Neuronal stem cell (in vitro differentiated cells): ENCODE results near the gene VTCN1.

Source experiments
- DNase-seq: peaks from one replicate; pipeline ENCODE4 v3.0.0-alpha.2; 2013; ENCODE audit warnings: low spot score
- H2AFZ ChIP-seq: one replicate; pipeline ENCODE4 v1.6.1; 2013; ENCODE audit warnings: mild to moderate bottlenecking, low read length, inconsistent platforms
- H2AK5ac ChIP-seq: 2 replicates; pipeline ENCODE4 v1.6.1; 2013; ENCODE audit warnings: low read depth, mild to moderate bottlenecking, inconsistent platforms, low read length, moderate library complexity, mixed read lengths
- H2BK120ac ChIP-seq: 2 replicates; pipeline ENCODE4 v1.6.1; 2013; ENCODE audit warnings: low read depth, mild to moderate bottlenecking, inconsistent platforms, low read length, moderate library complexity, mixed read lengths
- H2BK12ac ChIP-seq: one replicate; pipeline ENCODE4 v1.6.1; 2013; ENCODE audit warnings: low read length, inconsistent platforms
- H2BK15ac ChIP-seq: 2 replicates; pipeline ENCODE4 v1.6.1; 2013; ENCODE audit warnings: mild to moderate bottlenecking, low read length, inconsistent platforms, mixed read lengths
- H2BK5ac ChIP-seq: one replicate; pipeline ENCODE4 v1.6.1; 2013; ENCODE audit warnings: inconsistent platforms, mild to moderate bottlenecking, low read length, moderate library complexity
- H3K14ac ChIP-seq: one replicate; pipeline ENCODE4 v1.6.1; 2013; ENCODE audit warnings: low read length, inconsistent platforms
- H3K18ac ChIP-seq: 2 replicates; pipeline ENCODE4 v1.6.1; 2013; ENCODE audit warnings: low read length, inconsistent platforms
- H3K23ac ChIP-seq: 2 replicates; pipeline ENCODE4 v1.6.1; 2013; ENCODE audit warnings: low read depth, mild to moderate bottlenecking, mixed read lengths, low read length, inconsistent platforms; ENCODE audit not compliant: poor library complexity
- H3K27ac ChIP-seq: replicated peaks from 3 replicates; pipeline ENCODE4 v1.5.1; 2013; ENCODE audit warnings: low read length, inconsistent platforms
- H3K27me3 ChIP-seq, 3 experiments: 2 replicates each; pipeline ENCODE4 v1.6.1; 2013; ENCODE audit warnings: low read length in 3 of 3, mild to moderate bottlenecking in 2 of 3, inconsistent platforms in 1 of 3, low read depth in 1 of 3, mixed read lengths in 1 of 3, moderate library complexity in 1 of 3; ENCODE audit not compliant: control insufficient read depth in 3 of 3, insufficient read depth in 3 of 3
- H3K36me3 ChIP-seq, 2 donors: replicated peaks in 1 of 2; 2 replicates each; pipeline ENCODE4 v1.6.1; 2013; ENCODE audit warnings: low read length in 2 of 2; ENCODE audit not compliant: control insufficient read depth in 2 of 2, insufficient read depth in 2 of 2
- H3K4ac ChIP-seq: 2 replicates; pipeline ENCODE4 v1.6.1; 2013; ENCODE audit warnings: inconsistent platforms, mild to moderate bottlenecking, low read length, moderate library complexity
- H3K4me1 ChIP-seq, 2 donors: 1 replicate in 1 of 2; 2 replicates in 1 of 2; pipeline ENCODE4 v1.6.1; 2013; ENCODE audit warnings: low read length in 2 of 2, low read depth in 1 of 2; ENCODE audit not compliant: control insufficient read depth in 2 of 2, insufficient read depth in 1 of 2
- H3K4me2 ChIP-seq: one replicate; pipeline ENCODE4 v1.6.1; 2013; ENCODE audit warnings: mild to moderate bottlenecking, low read length, inconsistent platforms; ENCODE audit not compliant: insufficient read depth, poor library complexity, severe bottlenecking
- H3K4me3 ChIP-seq, 2 donors: 2 replicates each; pipeline ENCODE4 v1.5.1; 2013; ENCODE audit warnings: low read length in 2 of 2, mild to moderate bottlenecking in 2 of 2, inconsistent platforms in 1 of 2, moderate library complexity in 1 of 2
- H3K79me1 ChIP-seq: one replicate; pipeline ENCODE4 v1.6.1; 2013; ENCODE audit warnings: low read depth, mild to moderate bottlenecking, inconsistent platforms, low read length, moderate library complexity
- H3K9ac ChIP-seq: one replicate; pipeline ENCODE4 v1.6.1; 2013; ENCODE audit warnings: mild to moderate bottlenecking, low read depth, low read length, inconsistent platforms; ENCODE audit not compliant: poor library complexity
- H3K9me3 ChIP-seq, 2 donors: replicated peaks in 1 of 2; 2 replicates each; pipeline versions ENCODE3 to v1.6.1; 2013; ENCODE audit warnings: low read length in 2 of 2, mild to moderate bottlenecking in 2 of 2, inconsistent platforms in 1 of 2, low read depth in 1 of 2, mixed read lengths in 1 of 2, moderate library complexity in 1 of 2; ENCODE audit not compliant: control insufficient read depth in 2 of 2, insufficient read depth in 1 of 2
- H4K8ac ChIP-seq: one replicate; pipeline ENCODE4 v1.6.1; 2013; ENCODE audit warnings: low read depth, mild to moderate bottlenecking, inconsistent platforms, low read length, moderate library complexity
- H4K91ac ChIP-seq: one replicate; pipeline ENCODE4 v1.6.1; 2013; ENCODE audit warnings: low read length, low read depth, mild to moderate bottlenecking, inconsistent platforms; ENCODE audit not compliant: poor library complexity
- WGBS, 2 donors: extraction: QIAGEN DNeasy Blood & Tissue Kit; methylation state at CpG; one replicate each; pipeline ENCODE4 v1.1.7; 2013; ENCODE audit warnings: missing lambda C conversion rate in 2 of 2, mixed read lengths in 1 of 2; ENCODE audit not compliant: insufficient read length in 2 of 2, insufficient replicate concordance in 1 of 2; ENCODE audit errors: extremely low coverage in 2 of 2; 5-methylcytosine and 5-hydroxymethylcytosine counted together

The VTCN1 gene

DNA sequence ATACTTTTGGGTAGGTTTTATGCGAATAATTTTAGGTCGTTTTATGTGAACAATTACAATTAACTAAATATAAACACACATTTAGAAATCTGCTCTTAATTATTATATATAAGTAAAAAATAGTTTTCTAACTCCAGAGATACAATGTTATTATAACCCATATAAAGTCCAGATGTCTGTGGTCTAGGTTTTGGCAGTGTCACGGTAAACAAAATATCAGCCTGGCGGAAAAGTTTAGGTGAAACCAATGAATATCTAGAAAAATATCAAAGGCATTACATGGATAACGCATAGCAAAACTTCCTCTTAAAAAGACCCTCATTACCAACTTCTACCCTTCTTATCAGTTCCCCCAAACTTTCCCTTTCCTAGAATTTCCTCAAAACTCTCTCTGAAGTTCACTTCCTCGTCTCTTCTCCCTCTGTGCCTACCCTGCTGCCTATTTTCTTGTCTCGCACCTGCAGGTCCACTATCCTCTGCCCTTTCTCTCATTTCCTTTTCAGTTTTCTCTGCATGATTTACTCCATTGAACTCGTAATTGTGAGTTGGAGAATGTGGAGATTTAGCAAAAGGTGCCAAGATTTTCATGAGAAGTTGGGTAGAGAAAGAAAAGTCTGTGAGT is 21.8 kb downstream of the VTCN1 start:
- no CpG with 5 or more reads among the region's 8 CpGs for WGBS, 2 donors
- H3K27me3 ChIP-seq, result no peaks in the 10 kb centered on the region

DNA sequence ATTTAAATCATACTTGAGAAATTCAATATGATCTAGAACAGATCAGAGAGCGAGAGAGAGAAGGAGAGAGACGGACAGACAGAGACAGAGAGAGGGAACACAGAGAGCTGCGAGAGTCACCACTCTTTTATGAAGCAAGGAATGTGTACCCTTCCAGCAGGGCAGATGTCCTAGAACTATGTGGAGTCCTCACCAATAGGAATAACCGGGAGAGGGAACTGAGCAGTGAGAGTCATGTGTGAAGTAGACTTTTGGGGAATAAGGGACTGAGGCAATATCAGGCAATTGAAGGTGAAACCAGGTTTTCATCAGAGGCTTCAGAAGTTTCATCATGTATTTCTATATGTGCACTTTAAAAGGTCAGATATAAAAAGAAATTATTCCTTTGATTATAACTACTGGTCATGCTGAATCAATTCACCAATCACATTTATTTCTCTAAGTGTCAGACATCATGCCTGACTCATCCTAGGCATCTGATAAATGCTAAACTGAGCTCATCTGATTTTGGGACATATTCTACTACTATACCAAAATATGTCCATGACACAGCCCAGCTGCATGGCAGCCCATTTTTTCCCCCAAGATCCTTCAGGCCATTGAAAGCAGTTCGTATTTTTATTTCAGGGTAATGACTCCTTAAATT is 22.4 kb downstream of the VTCN1 start:
- no peak overlapping the region for H3K4ac ChIP-seq
- no peak overlapping the region for H3K9ac ChIP-seq
- no peak overlapping the region for H2AK5ac ChIP-seq
- H3K9me3 ChIP-seq, result peaks cover 5% of the 10 kb centered on the region in 2 donors
- H3K14ac ChIP-seq, result no peak overlapping the region
- H4K91ac ChIP-seq, result no peak overlapping the region
- H3K18ac ChIP-seq, result no peak overlapping the region
- no peak overlapping the region for H2BK120ac ChIP-seq
- no peak overlapping the region for H2BK15ac ChIP-seq
- H2BK12ac ChIP-seq, result no peak overlapping the region
- H2BK5ac ChIP-seq, result no peak overlapping the region
- H3K79me1 ChIP-seq, result no peaks in the 10 kb centered on the region
- no peak overlapping the region for H2AFZ ChIP-seq
- WGBS, 2 donors, result no CpG with 5 or more reads among the region's 5 CpGs
- H3K4me3 ChIP-seq, result no peak overlapping the region
- H3K4me1 ChIP-seq, result peaks cover 4 to 10% of the 10 kb centered on the region in 2 donors
- H4K8ac ChIP-seq, result no peak overlapping the region
- H3K23ac ChIP-seq, result no peak overlapping the region
- H3K27me3 ChIP-seq, result no peaks in the 10 kb centered on the region
- H3K4me2 ChIP-seq, result no peak overlapping the region
- no peak for DNase-seq
- H3K36me3 ChIP-seq, result no peaks in the 10 kb centered on the region
- H3K27ac ChIP-seq, result no peak overlapping the region

More for the DNA sequence above, 21.8 kb downstream of the VTCN1 start:
- Histone ChIP-seq H4K8ac (no peak overlapping the region), H2AK5ac (no peak overlapping the region), H4K91ac (no peak overlapping the region), H2AFZ (peak overlapping the region; percentile 65), H3K4me3 (no peak overlapping the region), H3K27ac (peak overlapping the region; percentile 71), H3K9ac (no peak overlapping the region), H2BK15ac (no peak overlapping the region), H3K36me3 (no peaks in the 10 kb centered on the region), H3K9me3 (peaks cover 5% of the 10 kb centered on the region in 2 donors), H3K23ac (no peak overlapping the region), H3K79me1 (no peaks in the 10 kb centered on the region), H2BK5ac (no peak overlapping the region), H3K18ac (no peak overlapping the region), H3K4me1 (peaks cover 4 to 10% of the 10 kb centered on the region in 2 donors), H2BK12ac (no peak overlapping the region), H3K4me2 (no peak overlapping the region), H3K4ac (no peak overlapping the region), H2BK120ac (no peak overlapping the region), H3K14ac (no peak overlapping the region)
- no peak for DNase-seq

DNA sequence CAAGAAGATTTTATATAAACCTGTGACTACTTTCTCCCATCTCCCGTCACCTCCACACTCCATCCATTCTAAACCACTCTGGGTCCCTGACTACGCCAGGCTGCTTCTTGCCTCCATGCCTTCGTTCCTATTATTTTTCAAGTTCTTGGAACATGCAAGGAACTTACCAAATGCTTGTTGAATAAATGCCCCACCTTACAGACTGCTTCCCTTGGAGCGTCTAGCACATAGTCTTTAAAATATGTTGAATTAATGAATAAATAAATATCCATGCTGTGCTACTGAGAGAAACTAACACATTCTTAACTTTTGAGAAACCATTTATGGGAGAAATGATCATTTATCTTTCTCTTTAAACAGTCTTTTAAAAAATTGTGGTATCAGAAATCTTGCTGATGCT is 27.6 kb downstream of the VTCN1 start:
- Histone ChIP-seq H4K8ac (no peak overlapping the region), H3K27me3 (no peaks in the 10 kb centered on the region), H3K9ac (no peak overlapping the region), H3K4ac (no peak overlapping the region), H3K79me1 (no peaks in the 10 kb centered on the region), H3K14ac (no peak overlapping the region), H3K27ac (no peak overlapping the region), H2BK15ac (no peak overlapping the region), H2BK120ac (no peak overlapping the region), H3K18ac (no peak overlapping the region), H3K4me3 (no peak overlapping the region), H3K23ac (no peak overlapping the region), H2BK5ac (no peak overlapping the region), H3K4me1 (peaks cover 18% of the 10 kb centered on the region in 2 donors), H3K4me2 (no peak overlapping the region), H2BK12ac (no peak overlapping the region), H2AK5ac (no peak overlapping the region), H3K9me3 (no peaks in the 10 kb centered on the region), H2AFZ (no peak overlapping the region), H3K36me3 (no peaks in the 10 kb centered on the region), H4K91ac (no peak overlapping the region)
- no peak for DNase-seq
- WGBS, 2 donors, result no CpG with 5 or more reads among the region's 4 CpGs

DNA sequence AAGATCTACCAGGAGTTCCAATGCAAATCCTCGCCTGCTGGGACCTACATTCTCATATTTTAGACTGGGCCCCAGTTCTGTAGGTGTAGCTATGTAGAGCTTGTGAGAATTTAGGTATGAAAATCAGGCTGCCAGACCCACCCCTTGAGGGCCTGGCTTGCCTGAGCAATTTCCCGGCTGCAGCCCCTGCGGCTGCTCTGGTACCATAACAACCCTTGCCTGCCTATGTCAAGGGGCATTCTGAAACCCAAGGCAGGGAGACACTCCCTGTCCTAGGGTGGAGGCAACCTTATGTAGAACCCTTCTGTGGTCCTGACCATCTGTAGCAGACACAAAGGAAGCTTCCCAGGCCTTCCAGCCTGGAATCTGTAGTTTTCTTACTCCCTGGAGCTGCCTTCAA is 28.4 kb downstream of the VTCN1 start:
- Histone ChIP-seq H3K79me1 (no peaks in the 10 kb centered on the region), H3K27ac (no peak overlapping the region), H3K9ac (no peak overlapping the region), H3K9me3 (no peaks in the 10 kb centered on the region), H3K27me3 (no peaks in the 10 kb centered on the region), H2BK5ac (no peak overlapping the region), H3K4me2 (no peak overlapping the region), H2AFZ (no peak overlapping the region), H3K14ac (no peak overlapping the region), H4K91ac (no peak overlapping the region), H2AK5ac (no peak overlapping the region), H4K8ac (no peak overlapping the region), H3K36me3 (no peaks in the 10 kb centered on the region), H3K18ac (no peak overlapping the region), H2BK12ac (no peak overlapping the region), H3K4me1 (peaks cover 18 to 19% of the 10 kb centered on the region in 2 donors), H2BK15ac (no peak overlapping the region), H2BK120ac (no peak overlapping the region), H3K4me3 (no peak overlapping the region), H3K23ac (no peak overlapping the region), H3K4ac (no peak overlapping the region)
- no CpG with 5 or more reads among the region's 3 CpGs for WGBS, 2 donors
- DNase-seq, result no peak
